Left renal cortex interstitium (tissue), 4 donors: ENCODE measurements around the gene LNX2. TPM values are rescaled to one million over a fixed set of nuclear protein-coding genes. Genes with fewer than 3 reads are reported as not detected.
A peak's percentile ranks its signal among the peaks of the same experiment; 100 is the strongest.

Experiments
- DNase-seq, 4 donors: peaks; one replicate each; pipeline ENCODE4 v3.0.0-alpha.2; 2013; ENCODE audit warnings: low read depth in 4 of 4, low spot score in 2 of 4, missing footprints in 1 of 4
- polyA plus RNA-seq, 4 donors: library from polyadenylated mRNA; unstranded; fragments of 120-200 nt; gene quantifications; one replicate each; pipeline ENCODE4 v1.2.1, GENCODE V29; 2013; ENCODE audit not compliant: insufficient read length in 4 of 4

Gene LNX2
- polyA plus RNA-seq: 10 to 100 TPM; 11.2 to 13.5 (median 12.0) TPM

DNA sequence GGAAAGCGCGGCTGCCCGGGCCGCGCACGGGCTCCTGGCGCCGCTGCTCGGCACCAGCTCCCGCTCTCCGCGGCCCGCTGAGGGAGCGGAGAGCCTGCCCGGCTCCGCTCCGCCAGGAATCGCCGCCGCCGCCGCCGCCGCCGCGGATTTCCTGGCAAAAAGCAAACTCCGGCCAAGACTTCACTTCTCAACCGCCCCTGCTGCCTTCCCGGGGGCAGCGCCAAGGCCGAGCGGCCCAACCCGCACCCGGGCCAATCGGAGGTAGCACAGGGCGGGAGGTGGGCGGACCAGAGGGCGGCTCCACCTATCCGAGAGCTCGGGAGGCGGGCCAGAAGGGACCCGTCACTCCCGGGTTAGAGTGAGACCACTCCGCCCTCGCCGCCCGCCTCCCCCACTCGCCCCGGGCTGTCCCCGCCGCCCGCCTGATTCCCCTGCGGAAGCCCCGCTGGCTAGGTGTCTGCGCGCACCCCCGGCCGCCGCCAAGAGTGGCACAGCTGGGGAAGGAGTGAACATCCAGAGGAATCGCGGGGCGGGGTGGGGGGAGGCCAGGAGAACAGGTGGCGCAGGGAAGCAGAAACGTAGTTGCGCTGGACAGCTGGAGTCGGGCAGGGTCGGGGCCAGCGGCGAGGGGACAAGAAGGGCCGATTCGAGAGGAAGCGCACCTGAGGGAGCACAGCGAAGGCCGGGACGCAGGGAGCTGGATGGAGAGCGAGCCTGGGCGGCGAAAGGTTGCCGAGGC is at the start of gene LNX2:
Gene LNX2, minus strand, starts transcription at position 153 of the 739 bp plus-strand sequence. CDS start 38,826 bp downstream, outside the sequence.
- peak; percentile 81 to 93 (median 90) for DNase-seq

DNA sequence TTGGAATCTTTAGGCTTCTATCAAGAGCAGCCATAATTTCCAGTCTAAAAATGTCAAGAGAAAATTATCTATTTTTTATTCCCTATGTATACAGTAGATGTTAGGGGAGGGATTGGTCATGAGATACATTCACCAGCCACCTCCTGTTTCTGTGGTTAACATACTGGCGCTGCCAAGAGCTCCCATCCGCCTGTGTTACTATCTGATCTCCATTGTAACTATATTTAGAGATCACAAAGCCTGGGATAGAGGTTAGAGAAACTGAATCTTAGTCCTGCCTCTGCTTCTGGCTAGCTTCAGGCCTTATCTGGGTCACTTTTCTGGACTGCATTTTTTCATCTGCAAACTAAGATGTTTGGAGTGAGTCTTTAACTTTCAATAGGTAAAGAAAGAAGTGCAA is 47.6 kb upstream of the LNX2 start:
- DNase-seq: no peak

DNA sequence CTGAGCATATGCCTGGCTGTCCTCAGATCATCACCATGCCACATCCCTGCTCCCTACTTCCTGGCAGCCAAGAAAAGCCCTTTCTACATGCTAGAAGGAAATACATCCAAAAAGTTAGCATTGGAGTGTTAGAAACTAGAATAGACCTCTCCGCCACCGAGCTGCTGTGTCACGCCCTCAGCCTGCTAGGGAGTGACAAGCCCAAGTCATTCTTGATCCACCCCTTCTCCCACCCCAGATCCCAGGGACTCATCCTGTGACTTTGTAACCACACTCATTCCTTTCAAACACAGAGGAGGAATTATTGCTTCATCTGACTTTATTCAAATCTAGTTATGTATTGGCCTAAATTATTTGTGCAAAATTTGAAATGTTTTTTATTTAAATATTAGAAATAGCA is 46.6 kb upstream of the LNX2 start:
- no peak for DNase-seq

DNA sequence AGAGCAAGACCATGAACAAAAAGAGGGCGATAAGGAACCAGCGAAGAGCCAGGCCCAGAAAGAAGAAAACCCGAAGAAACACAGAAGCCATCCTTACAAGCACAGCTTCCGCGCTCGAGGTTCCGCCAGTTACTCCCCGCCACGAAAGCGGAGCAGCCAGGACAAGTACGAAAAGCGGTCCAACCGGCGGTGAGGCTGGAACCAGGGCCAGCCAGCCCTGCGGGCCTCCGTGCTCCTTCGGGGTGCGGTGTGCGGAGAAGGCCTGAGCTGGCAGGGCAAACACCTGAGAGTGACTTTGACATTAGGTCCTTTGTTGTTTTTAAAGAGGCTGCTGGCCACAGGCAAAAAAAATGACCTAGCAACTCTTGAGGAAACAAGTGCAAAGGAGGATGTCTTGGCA is 45.4 kb upstream of the LNX2 start:
- no peak for DNase-seq

DNA sequence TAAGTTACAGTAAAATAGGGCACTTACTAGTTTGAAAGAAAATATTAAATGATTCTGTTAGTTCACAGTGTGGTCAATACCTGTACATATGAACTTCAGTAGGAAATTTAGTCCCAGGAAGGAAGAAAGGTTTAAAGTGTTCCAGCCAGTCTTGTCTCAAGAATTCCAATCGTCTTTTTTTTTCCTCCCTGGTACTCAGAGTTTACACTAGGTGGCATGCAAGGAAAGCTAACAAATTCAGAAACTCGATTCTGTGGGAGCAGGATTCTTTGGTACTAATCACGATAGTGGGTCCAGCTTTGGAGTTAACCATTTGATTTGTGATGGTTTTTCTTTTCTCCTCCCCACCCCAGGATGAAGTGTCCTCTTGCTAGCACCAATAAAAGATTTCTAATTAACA is 45.0 kb upstream of the LNX2 start:
- DNase-seq: no peak

DNA sequence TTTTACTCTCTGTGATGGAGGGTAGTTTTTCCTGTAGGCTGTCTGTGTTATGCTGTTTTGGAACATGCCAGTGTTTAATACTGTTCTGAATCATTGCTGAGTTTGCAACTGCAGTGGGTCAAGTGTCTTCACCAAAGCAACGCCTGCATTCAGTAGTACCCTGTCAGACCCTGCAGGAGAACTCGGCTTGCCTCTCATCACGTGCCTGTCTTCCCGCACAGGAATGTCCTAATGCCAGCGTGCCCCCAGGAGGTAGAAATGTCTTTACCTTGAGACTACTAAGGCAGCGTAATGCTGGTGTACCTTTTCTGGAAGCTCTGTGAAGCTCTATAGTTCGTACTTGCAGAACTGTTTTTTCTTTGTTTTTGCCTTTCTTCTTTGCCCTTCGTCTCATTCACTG is 43.6 kb upstream of the LNX2 start:
- no peak for DNase-seq

DNA sequence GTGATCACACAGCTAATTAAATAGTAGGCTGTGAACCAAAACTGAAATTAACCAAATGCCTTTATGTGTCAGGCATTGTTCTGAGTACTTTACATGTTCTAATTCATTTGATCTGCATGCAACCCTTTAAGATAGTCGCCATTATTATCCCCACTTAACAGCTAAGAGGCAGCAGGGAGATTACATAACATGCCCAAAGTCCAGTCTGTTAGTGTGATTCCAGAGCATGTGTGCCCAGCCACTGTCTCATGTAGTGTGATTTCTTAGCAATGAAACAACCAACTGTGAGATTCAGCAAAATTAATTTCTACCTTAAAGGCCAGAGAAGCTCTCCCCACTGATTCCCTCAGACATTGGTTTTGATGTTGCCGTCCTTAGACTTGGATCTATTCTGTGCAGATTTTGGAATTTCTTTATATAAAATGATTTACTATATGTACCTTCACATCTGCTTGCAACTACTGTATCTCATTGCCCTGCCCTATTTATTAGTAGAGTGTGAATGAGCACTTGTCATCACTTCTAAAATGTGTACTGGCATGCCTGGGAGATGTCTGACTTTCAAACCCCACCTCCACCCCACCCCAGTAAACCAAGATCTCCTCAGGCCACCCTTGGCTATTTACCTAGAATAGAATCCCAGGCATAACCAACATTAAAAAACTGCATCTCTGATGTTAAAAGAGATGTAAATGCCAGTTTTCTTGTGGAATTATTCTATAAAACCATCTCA is 42.6 kb upstream of the LNX2 start:
- no peak for DNase-seq

DNA sequence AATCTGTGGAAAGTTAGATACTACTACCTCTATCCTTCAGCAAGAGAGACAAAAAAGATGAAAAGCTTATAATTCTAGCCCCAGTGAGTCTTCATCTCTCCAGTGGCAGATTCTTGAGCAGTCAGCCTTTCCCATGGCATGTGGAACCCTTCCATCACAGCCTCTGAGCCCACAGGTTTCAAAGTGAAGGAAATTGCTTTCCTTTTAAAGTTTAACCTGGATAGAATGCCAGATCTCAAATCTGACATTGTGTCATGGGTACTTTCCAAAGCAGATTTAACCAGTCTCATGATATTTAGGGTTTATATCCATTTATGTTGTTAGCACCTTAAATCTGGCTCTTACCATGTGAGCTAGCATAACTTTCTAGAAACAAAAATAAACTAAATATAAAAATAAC is 40.7 kb upstream of the LNX2 start:
- no peak for DNase-seq

DNA sequence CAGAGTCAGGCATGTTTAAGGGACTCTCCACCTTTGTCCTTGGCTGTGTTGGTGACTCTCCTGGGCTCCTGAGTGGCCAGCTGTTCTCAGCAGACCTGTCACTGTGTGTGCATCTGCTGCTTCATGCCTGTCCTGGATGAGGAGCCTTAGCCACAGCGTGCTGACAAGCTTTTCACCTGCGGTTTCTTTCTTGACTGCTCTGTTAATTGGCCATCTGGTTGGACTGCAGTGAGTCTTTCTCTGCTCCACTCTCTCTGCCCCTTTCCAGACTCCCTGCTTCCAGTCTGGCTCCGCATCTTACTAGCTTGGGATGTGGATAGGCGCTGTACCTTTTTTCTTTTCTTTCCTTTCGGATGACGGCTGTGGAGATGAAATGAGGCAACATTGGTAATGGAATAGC is 40.2 kb upstream of the LNX2 start:
- DNase-seq: no peak

DNA sequence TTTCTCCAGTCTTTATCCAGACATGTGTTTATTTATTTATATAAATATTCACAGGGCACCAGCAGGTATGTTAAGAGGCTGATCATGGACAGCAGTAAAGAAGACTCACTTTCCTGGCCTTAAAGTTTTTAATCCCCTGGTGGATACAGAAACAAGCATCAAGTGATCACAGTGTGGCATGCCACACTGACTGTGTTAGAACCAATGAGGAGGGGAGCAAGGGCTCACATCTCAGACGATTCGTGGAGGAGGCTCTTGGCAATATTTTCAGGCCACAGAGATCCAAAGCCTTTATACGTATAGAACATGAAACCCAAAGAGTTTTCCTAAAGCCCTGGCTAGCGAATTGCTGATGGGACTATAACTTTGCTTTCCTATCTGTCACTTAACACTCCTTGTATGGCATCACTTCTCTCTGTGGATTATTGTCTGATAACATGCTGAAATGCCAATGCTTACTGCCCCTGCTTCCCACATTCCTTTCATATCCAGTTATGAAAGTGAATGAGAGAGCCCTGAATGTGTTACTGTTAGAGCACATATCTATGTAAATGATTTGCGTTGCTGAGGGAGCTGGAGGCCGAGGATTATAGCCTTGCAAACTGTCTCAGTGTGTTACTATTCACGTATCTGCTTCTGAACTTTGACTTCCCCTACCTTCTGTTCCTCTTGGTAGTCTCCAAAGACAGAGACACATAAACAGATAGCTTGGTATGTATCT is 39.0 kb upstream of the LNX2 start:
- no peak for DNase-seq

DNA sequence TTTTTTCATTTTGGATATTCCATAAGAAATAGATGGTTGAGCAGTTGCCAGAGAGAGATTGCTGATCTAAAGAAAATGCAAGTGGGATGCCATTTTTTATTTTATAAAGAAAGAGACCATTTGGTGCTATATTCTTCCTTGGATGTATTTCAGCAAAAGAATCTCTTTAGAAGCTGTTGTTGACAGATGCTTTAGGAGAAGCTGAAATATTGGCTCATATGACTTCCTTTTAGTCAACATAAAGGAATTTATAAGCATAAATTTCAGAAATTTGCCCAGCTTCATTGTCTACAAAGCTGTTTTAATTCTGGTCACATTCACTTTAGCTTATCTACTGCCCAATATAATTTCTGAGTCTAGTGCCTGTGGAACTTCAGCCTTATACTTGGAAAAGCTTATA is 38.2 kb upstream of the LNX2 start:
- no peak for DNase-seq

DNA sequence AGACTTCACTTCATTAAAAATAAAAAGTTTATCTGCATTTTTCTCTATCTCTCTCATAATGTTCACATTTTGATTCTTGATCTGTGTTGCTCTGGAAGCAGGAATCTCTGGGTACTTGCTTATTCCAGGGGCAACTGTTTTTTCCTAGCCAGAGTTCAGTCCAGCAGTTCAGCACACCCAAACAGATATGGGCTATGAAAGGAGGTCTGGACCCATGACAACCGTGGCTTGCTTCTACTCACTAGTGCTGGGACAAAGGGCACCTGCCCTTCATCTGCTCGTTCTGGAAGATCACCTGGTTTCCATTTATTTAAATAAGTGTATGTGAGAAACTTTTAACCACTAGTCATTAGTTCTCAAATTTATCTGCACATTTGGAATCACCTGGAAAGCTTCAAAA is 37.4 kb upstream of the LNX2 start:
- no peak for DNase-seq

DNA sequence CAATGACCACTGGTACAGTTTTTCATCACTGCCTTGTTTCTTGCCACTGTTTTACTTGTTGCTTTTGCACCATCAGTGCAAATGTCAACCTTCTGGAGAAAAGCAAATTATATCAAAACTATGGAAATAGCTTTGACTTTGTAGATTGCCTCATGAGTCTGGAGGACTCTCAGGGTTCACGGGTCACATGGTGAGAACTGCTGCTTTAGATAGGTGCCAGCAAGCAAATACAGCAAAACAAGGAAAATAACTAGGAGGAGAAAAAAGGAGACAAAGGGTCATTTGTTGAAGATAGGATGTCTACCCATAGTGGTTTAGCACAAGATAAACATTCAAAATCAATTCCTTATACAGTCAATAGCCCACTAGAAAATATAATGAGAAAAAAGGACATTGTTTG is 34.5 kb upstream of the LNX2 start:
- no peak for DNase-seq

DNA sequence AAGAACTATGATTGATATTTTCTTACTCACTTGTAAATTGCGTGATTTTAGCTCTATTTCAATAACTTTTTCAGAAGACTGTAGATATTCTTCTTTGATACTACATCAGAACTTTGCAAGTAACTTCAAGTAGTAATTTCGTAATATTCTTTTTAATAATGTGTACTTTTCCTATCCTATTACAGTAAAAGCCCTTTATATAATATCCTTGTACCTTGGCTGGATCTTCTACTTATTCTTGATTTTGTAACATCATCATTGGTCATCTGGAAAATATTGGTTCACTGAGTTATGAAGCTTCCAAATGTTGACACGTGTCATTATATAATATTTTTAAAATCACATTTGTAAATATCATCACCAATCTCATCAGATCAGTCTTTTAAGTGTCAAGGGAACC is 33.7 kb upstream of the LNX2 start:
- DNase-seq: no peak

DNA sequence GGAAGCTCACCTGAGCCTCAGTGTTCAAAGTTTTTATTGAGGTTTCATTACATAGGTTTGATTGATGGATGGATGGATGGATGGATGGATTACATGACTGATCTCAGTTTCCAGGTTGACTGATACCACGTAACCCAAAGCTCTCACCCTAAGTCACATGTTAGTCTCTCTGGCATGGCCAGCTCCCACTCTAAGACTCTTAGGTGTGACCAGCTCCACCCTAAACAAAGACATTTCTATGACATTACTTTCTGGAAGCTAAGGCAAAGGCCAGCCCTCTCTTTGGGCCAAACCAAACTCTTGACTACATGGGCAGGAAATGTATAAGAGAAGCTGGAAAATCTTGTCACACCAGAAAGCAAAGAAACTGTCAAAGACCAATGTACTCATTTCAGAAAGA is 30.0 kb upstream of the LNX2 start:
- no peak for DNase-seq

DNA sequence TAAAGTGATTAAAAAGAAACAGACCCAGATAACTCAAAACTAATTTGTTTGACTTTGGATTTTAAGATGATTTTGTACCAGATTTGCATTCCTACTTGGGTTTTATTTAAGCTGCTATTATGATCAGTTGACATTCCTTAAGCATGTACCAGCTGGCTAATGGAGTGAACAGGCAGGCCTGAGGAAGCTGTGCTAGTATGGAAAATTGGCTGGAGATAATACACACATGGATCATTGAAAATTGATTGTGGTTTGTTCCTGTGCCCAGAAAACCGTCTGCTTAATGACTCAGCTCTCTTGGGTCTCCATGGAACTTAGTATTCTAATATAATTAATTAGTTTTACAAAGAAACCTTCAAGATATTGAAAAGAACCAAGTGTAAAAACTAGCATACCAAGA is 24.0 kb upstream of the LNX2 start:
- no peak for DNase-seq

DNA sequence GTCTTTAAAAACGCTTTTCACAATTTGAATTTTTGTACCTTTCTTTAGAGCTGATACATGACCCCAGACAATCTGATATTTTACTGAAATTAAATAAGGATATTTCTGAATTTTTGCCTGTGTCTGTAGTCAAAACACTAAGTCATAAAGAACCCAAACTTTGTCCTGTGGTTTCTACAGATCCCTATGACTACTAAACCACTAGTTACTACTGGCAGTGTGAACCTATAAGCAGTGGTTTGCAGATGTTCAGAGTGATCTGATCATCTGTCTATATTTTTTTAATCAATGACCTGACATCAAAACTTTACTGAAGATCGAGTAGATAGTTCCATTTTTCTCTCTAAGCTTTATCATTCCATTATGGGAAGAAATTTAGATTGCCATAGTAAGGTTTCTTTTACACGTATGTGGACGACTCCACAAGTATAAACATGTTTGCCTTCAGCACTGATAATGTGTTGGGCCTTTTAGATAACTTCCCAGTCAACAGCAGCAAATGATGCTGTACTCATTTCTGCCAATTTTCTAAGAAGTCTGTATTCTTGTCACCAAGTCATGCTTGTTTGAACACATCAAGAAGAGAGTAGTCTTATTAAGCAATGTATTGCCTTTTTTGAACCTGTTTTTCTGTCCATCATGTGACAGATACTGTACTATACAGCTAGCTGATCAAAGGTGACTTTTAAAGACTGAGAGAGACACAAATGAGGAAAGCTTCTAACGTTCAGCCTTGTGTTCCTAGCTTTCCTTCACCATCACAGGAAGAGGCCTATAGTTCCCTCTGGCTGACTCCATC is 23.2 kb upstream of the LNX2 start:
- DNase-seq: no peak

DNA sequence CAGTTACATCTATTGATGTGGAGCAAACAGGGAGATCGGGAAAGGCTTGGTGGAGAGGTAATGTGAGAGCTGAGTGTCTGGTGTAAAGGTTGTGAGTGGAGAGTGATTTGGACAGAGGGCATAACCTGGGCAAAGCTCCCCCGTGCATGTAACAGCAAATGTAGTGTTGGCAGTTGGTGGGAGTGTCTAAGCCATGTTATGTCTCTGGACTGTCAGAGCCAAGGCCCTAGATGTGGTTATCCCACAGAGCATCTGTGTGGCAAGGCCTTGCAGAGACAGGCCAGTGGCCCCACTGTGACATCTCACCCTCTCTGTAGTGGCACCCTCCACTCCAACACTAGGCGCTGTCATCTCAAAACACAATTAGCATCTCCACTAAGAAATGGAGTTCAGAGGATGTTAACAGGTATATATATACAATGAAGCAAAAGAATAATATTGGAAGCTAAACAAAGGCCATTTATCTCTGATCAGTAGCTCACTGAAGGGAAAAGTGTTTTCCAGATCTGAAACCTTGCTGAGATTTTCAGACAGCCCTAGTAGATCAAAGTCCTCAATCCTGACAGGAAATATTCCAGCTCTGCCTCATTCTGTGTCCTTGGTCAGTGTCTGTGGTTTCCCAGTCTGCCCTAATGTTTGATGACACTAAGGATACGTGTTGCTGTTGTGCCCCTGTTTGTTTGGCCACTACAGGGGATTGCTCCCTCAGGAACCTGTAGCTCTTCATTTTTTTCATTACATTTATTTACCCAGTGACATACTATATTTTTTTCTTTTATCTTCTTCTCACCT is 21.6 kb upstream of the LNX2 start:
- DNase-seq: no peak

DNA sequence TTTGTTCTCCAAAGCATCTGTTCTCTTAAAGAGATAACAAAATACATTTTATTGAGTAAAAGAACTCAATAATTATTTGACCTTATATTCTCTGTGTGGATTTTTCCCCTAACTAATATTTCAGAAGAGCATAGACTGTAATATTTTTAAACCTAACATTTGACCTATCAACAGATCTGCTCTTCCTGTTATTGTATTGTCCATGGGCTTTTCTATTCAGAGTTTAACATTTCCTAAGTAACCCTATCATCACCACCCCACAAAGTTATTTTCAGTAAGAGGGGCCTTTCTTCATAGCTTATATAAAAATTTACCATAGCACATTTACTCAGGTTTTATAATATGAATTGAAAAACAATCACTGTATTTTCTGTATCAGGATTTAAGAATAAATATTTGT is 18.9 kb upstream of the LNX2 start:
- DNase-seq: no peak

DNA sequence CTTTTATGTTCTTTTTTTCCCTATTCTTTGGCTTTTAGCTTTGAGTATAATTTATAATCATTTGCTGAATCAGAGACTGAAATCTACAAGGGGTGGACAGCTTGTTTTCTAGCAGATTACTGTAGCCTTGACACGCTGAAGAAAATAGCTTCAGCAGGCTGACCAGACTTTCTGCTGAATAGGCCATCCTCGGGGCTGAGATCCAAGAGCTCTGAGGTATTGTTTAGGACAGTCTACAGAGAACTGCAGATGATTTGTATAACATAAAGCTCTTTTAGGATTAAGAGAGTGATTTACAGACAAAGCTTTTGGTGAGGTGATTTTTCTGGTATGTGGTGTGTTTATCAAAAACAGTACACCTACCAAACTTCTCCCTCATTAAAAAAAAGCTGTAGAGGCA is 18.2 kb upstream of the LNX2 start:
- DNase-seq: no peak
